A673 (cell line): ENCODE data around the gene TRAK1. TPM values are rescaled to one million over a fixed set of nuclear protein-coding genes. Genes with fewer than 3 reads are reported as not detected.

Experiments used
- BruUV-seq: library from RNA; stranded (reverse); fragments of 400-500 nt; replicated peaks from 2 replicates; lab custom pipeline; 2021; lab: Mats Ljungman, UMichigan
- CTCF ChIA-PET: fragments of 300-600 bp; sonication (Branson Sonifier 250); formaldehyde crosslinking; loops from one replicate; lab custom pipeline; 2022; ENCODE audit warnings: antibody characterized with exemption; lab: Charles Lee
- POLR2A ChIA-PET: fragments of 300-600 bp; sonication (Branson Sonifier 250); formaldehyde crosslinking; loops from one replicate; lab custom pipeline; 2022; ENCODE audit warnings: antibody characterized with exemption; ENCODE audit not compliant: low non-redundant PET; lab: Charles Lee
- DNase-seq: peaks from one replicate; pipeline ENCODE4 v3.0.0-alpha.2; 2015; ENCODE audit warnings: low spot score
- H3K27ac ChIP-seq: fragments of 200-600 bp; sonication (generic); 2 replicates; pipeline ENCODE4 v1.5.1; 2016; ENCODE audit warnings: mixed run types, low read depth, mild to moderate bottlenecking, mixed read lengths, antibody characterized with exemption, low read length; ENCODE audit not compliant: poor library complexity, severe bottlenecking
- H3K27me3 ChIP-seq: fragments of 200-600 bp; sonication (generic); replicated peaks from 2 replicates; pipeline ENCODE4 v1.6.1; 2017; ENCODE audit warnings: mixed run types, low read depth, mild to moderate bottlenecking, mixed read lengths, antibody characterized with exemption, low read length; ENCODE audit not compliant: insufficient read depth, poor library complexity
- H3K36me3 ChIP-seq: fragments of 200-600 bp; sonication (generic); 2 replicates; pipeline ENCODE4 v1.6.1; 2016; ENCODE audit warnings: mixed run types, mild to moderate bottlenecking, mixed read lengths, antibody characterized with exemption, low read length; ENCODE audit not compliant: insufficient read depth, poor library complexity, severe bottlenecking
- H3K4me1 ChIP-seq: fragments of 200-600 bp; sonication (generic); 2 replicates; pipeline ENCODE4 v1.6.1; 2017; ENCODE audit warnings: mixed run types, mild to moderate bottlenecking, mixed read lengths, antibody characterized with exemption, low read length; ENCODE audit not compliant: insufficient read depth, poor library complexity, severe bottlenecking
- H3K4me3 ChIP-seq: fragments of 200-600 bp; sonication (generic); 2 replicates; pipeline ENCODE4 v1.5.1; 2016; ENCODE audit warnings: low read depth, mixed run types, mild to moderate bottlenecking, mixed read lengths, low read length; ENCODE audit not compliant: poor library complexity, severe bottlenecking
- H3K9me3 ChIP-seq: fragments of 200-600 bp; sonication (generic); 2 replicates; pipeline ENCODE4 v1.6.1; 2016; ENCODE audit warnings: mixed run types, low read depth, mild to moderate bottlenecking, mixed read lengths, antibody characterized with exemption, low read length; ENCODE audit not compliant: poor library complexity, severe bottlenecking
- EZH2 ChIP-seq: fragments of 200-600 bp; sonication (generic); IDR thresholded peaks from 2 replicates; pipeline ENCODE4 v1.6.1; 2017; ENCODE audit warnings: borderline replicate concordance, low read depth, mild to moderate bottlenecking, mixed read lengths, antibody characterized with exemption, low read length; ENCODE audit not compliant: poor library complexity, severe bottlenecking
- intact Hi-C: fragments of 100-400 bp; cut with micrococcal nuclease; formaldehyde crosslinking; loops from one replicate; pipeline ENCODE4 v1.10.0; 2022; ENCODE audit not compliant: unreplicated experiment
- total RNA-seq: library from RNA; stranded (reverse); gene quantifications from 2 replicates; pipeline ENCODE4 v1.2.3, GENCODE V29; 2021
- TF ChIP-seq, protein P1 (sequence below): fragments of 300-800, 200-600 bp; sonication (generic); conservative IDR thresholded peaks from 2 replicates; pipeline ENCODE4 v1.5.1; 2017; ENCODE audit warnings: low read depth, mild to moderate bottlenecking, antibody characterized with exemption, low read length, moderate library complexity, mixed read lengths

The TRAK1 gene
- total RNA-seq, 1 experiment from 2014 or later: 16.3 TPM

DNA sequence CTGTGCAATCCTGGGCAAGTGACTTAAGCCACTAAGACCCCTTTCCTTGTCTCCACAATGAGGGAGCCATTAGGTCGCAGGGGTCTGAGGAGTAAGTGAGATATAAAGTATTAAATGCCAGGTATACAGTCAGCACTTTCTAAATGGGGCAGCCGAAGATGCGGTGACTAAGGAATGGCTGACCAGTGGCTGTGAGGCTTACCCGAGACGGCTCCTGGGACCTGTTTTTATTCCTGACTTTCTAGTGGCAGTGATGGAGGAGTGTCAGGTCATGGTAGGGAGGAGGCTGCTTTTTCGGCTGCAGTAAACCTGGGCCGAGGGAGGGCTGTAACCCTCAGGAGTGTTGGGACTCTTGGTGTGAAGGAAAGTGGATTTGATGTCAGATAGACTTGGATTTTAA lies 52.3 kb downstream of the TRAK1 start:
- Histone ChIP-seq H3K4me1 (peaks cover 8% of the 10 kb centered on the region), H3K27ac (no peak overlapping the region), H3K36me3 (no peaks in the 10 kb centered on the region), H3K4me3 (no peak overlapping the region), H3K9me3 (no peaks in the 10 kb centered on the region), H3K27me3 (no peaks in the 10 kb centered on the region)
- TF ChIP-seq, protein P1, sequence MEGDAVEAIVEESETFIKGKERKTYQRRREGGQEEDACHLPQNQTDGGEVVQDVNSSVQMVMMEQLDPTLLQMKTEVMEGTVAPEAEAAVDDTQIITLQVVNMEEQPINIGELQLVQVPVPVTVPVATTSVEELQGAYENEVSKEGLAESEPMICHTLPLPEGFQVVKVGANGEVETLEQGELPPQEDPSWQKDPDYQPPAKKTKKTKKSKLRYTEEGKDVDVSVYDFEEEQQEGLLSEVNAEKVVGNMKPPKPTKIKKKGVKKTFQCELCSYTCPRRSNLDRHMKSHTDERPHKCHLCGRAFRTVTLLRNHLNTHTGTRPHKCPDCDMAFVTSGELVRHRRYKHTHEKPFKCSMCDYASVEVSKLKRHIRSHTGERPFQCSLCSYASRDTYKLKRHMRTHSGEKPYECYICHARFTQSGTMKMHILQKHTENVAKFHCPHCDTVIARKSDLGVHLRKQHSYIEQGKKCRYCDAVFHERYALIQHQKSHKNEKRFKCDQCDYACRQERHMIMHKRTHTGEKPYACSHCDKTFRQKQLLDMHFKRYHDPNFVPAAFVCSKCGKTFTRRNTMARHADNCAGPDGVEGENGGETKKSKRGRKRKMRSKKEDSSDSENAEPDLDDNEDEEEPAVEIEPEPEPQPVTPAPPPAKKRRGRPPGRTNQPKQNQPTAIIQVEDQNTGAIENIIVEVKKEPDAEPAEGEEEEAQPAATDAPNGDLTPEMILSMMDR: no peak
- no peak for TF ChIP-seq EZH2
- no peak for DNase-seq
- CTCF ChIA-PET: no interaction called here
- no TSS peak for BruUV-seq
- POLR2A ChIA-PET: interaction anchor here (0.6 kb wide), 1 partner anchor 9 kb away, joined by 4 read pairs; no protein-coding TSS in a partner anchor
- intact Hi-C loops: no loop called here

DNA sequence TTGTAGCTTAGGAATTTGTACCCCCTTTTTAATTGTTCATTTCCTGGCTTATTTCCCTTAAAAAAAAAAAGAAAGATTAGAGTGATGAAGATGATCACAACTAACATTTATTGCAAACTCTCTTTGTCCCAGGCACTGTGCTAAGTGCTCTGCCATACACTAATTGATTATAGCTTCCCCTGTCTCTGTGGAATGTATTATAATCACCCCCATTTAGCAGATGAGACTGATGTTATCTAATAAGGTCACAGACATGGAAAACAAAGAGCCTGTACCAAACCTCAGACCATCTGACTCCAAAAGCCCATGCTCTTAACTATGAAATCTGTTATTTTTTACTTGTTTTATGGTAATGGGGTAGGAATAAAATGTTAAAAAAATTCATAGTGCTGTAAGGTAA lies 53.1 kb downstream of the TRAK1 start:
- TF ChIP-seq EZH2: no peak
- TF ChIP-seq, protein P1: no peak
- no TSS peak for BruUV-seq
- Histone ChIP-seq H3K27me3 (no peaks in the 10 kb centered on the region), H3K36me3 (no peaks in the 10 kb centered on the region), H3K4me3 (no peak overlapping the region), H3K4me1 (peaks cover 8% of the 10 kb centered on the region), H3K27ac (no peak overlapping the region), H3K9me3 (no peaks in the 10 kb centered on the region)
- CTCF ChIA-PET: no interaction called here
- POLR2A ChIA-PET: interaction anchor here (0.6 kb wide), 1 partner anchor 10 kb away, joined by 4 read pairs; no protein-coding TSS in a partner anchor
- intact Hi-C loops: no loop called here
- DNase-seq: peak; percentile 22

GRCh38 chr3:42148086-42148848 lies 57.1 kb downstream of the TRAK1 start:
- intact Hi-C loops: no loop called here
- ChIA-PET CTCF (no interaction called here), POLR2A (no interaction called here)
- no TSS peak for BruUV-seq
- Histone ChIP-seq H3K4me3 (no peak overlapping the region), H3K9me3 (no peaks in the 10 kb centered on the region), H3K4me1 (peaks cover 8% of the 10 kb centered on the region), H3K36me3 (no peaks in the 10 kb centered on the region), H3K27me3 (no peaks in the 10 kb centered on the region), H3K27ac (no peak overlapping the region)
- DNase-seq: no peak
- TF ChIP-seq EZH2: no peak
- TF ChIP-seq, protein P1: no peak
